Transverse colon (tissue), 4 donors: ENCODE data around the gene EIF5AL1. TPM values are rescaled to one million over a fixed set of nuclear protein-coding genes. Genes with fewer than 3 reads are reported as not detected.
"Not testable (repeated sequence)": the region's sequence is repeated elsewhere in the genome, so short reads cannot be mapped to it uniquely, and the experiment has no call there.

Experiments
- DNase-seq: peaks from one replicate; pipeline ENCODE4 v3.0.0-alpha.2; 2019
- H3K27ac ChIP-seq, 4 donors: fragments of 200-600 bp; sonication (generic); 2 replicates each; pipeline ENCODE4 v1.5.1; 2016 to 2018; ENCODE audit warnings: inconsistent platforms in 4 of 4
- H3K27me3 ChIP-seq: fragments of 200-600 bp; sonication (generic); 2 replicates; pipeline ENCODE4 v1.5.1; 2017; ENCODE audit warnings: inconsistent platforms
- H3K36me3 ChIP-seq, 4 donors: fragments of 200-600 bp; sonication (generic); 2 replicates each; pipeline ENCODE4 v1.5.1; 2017 to 2019; ENCODE audit warnings: inconsistent platforms in 4 of 4
- H3K4me1 ChIP-seq, 4 donors: fragments of 200-600 bp; sonication (generic); 2 replicates each; pipeline ENCODE4 v1.5.1; 2017 to 2020; ENCODE audit warnings: inconsistent platforms in 4 of 4
- H3K4me3 ChIP-seq, 4 donors: fragments of 200-600 bp; sonication (generic); 1 replicate in 1 of 4; 2 replicates in 3 of 4; pipeline versions ENCODE4 v1.5.1 to v1.6.1; 2017 to 2019; ENCODE audit warnings: inconsistent platforms in 4 of 4
- H3K9me3 ChIP-seq, 2 donors: fragments of 200-600 bp; sonication (generic); 2 replicates each; pipeline ENCODE4 v1.5.1; 2017 to 2019; ENCODE audit warnings: inconsistent platforms in 2 of 2
- EP300 ChIP-seq: sonication (generic); formaldehyde crosslinking; IDR thresholded peaks from one replicate; pipeline ENCODE4 v1.6.1; 2017; ENCODE audit warnings: antibody characterized with exemption, low read depth
- POLR2A ChIP-seq: fragments of 450-650 bp; IDR thresholded peaks from one replicate; pipeline ENCODE4 v1.6.1; 2016; ENCODE audit warnings: antibody characterized with exemption, mild to moderate bottlenecking, moderate library complexity
- POLR2AphosphoS5 ChIP-seq, 3 donors: sonication (generic); formaldehyde crosslinking; IDR thresholded peaks; one replicate each; pipeline ENCODE4 v1.6.1; 2016; ENCODE audit warnings: antibody characterized with exemption in 3 of 3
- WGBS, 2 donors: methylation state at CpG; one replicate each; pipeline ENCODE4 v1.1.5; 2018; ENCODE audit warnings: low coverage in 1 of 2; 5-methylcytosine and 5-hydroxymethylcytosine counted together
- in situ Hi-C, 4 donors: fragments of 200-750 bp; cut with MboI; loops; one replicate each; pipeline versions ENCODE4 v1.15.0 to v1.15.1; 2017; ENCODE audit warnings: low sequenced_read_pairs in 3 of 4, low pct_ligation_motif_present in 1 of 4, low pct_unique_long_range_greater_than_20kb in 1 of 4
- intact Hi-C: fragments of 100-400 bp; cut with DNase I; formaldehyde crosslinking; loops from one replicate; pipeline ENCODE4 v1.15.1; 2023; ENCODE audit warnings: low total_unique reads
- total RNA-seq, 4 donors: library from RNA; depleted of rRNA; stranded (reverse); fragments of >200 nt; gene quantifications; one replicate each; pipeline ENCODE4 v1.1.0, GENCODE V29; 2016
- TF ChIP-seq, protein P1 (sequence below), 5 experiments: fragments of 200-600 bp in 3 of 5; fragments of 450-650 bp in 2 of 5; sonication (generic) in 3 of 5; IDR thresholded peaks; 1 replicate in 2 of 5; 2 replicates in 3 of 5; pipeline ENCODE4 v1.5.1; 2016 to 2017; ENCODE audit warnings: antibody characterized with exemption in 5 of 5, inconsistent platforms in 3 of 5, mild to moderate bottlenecking in 2 of 5, moderate library complexity in 1 of 5

Gene EIF5AL1
- total RNA-seq, 4 donors from 2014 or later, result 0.16 to 0.27 TPM; not detected in 2

DNA sequence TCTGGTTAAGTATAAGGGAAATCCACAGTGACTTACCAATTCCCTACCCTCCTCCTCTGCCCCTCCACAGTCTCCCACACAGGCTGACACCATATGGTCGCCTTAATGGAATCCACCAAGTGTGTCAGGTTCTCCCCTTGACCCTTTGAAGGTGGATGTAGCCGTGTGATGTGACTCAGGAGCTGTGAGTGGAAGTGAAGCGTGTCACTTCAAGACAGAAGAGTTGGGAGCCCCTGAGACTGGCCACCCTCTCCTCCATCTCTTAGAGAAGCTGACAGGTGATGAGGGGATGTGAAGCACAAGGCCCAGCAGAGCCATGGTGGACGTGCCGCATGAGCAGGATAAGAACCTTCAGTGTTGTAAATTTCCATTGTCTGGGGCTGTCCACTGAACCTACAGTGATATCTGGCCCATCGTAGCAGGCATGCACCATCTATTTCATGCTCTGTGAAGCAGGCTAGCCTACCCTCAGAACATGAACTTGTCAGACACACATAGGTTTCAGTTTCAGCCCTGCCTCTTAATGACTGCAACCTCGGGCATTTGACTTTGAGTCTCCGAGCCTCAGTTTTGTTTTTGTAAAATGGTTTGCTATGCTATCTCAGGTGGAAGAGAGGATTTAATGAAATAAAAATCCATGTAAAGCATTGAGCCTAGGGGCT is 12.8 kb downstream of the EIF5AL1 start:
- H3K36me3 ChIP-seq, H3K27ac ChIP-seq, H3K27me3 ChIP-seq, H3K4me3 ChIP-seq, intact Hi-C loops, H3K4me1 ChIP-seq, H3K9me3 ChIP-seq, DNase-seq, in situ Hi-C loops: not testable (repeated sequence)
- 72% methylated on average over 6 of the region's 8 CpGs; no CpG with 5 or more reads in 1 of the 2 donors for WGBS, 2 donors

DNA sequence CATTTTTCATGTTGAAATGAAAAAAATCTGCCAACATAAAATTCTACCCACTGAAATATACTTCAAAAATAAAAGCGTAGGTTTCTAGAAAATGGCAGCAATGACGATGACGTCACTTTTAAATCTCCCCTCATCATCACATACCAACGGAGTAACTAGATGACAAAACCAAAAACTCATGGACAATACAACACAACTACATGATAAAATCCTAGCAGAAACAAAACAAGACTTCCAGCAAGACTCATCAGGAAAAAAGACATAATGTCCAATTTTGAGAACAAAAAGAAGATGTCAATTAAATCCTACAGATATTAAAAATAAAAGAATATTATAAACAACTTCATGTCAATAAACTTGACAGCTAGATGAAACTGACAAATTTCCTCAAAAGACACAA is 15.9 kb downstream of the EIF5AL1 start:
- H3K27ac ChIP-seq, in situ Hi-C loops, H3K4me1 ChIP-seq, intact Hi-C loops, H3K36me3 ChIP-seq, H3K4me3 ChIP-seq, H3K27me3 ChIP-seq, H3K9me3 ChIP-seq, DNase-seq: not testable (repeated sequence)
- WGBS, 2 donors, result 86% methylated on average over 4 of the region's 4 CpGs; no CpG with 5 or more reads in 1 of the 2 donors

DNA sequence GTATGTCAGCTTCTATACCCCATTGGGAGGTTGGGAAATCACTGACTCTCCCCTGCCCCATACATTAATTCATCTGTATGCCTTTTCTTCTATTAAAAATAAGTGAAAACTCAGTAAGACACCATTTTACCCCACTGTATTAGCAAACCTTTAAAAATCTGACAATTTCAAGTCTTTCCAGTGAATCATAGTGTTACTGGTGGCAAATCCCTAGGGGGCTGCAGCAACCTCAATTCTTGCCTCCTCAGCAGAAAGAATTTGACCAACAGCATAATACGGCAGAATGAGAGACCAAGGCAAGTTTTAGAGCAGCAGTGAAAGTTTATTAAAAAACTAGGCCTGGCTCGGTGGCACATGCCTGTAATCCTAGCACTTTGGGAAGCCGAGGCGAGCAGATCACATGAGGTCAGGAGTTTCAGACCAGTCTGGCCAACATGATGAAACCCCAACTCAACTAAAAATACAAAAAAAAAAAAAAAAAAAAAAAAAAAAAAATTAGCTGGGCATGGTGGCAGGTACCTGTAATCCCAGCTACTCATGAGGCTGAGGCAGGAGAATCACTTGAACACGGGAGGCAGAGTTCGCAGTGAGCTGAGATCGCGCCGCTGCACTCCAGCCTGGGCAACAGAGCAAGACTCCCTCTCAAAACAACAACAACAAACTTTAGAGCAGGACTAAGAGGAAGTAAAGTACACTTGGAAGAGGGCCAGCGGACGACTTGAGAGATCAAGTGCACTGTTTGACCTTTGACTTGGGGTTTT is 21.0 kb downstream of the EIF5AL1 start:
- H3K4me1 ChIP-seq, H3K9me3 ChIP-seq, intact Hi-C loops, H3K4me3 ChIP-seq, H3K27me3 ChIP-seq, H3K36me3 ChIP-seq, in situ Hi-C loops, H3K27ac ChIP-seq, DNase-seq: not testable (repeated sequence)
- WGBS, 2 donors, result 67 to 88% methylated on average over 1 to 4 of the region's 11 CpGs

DNA sequence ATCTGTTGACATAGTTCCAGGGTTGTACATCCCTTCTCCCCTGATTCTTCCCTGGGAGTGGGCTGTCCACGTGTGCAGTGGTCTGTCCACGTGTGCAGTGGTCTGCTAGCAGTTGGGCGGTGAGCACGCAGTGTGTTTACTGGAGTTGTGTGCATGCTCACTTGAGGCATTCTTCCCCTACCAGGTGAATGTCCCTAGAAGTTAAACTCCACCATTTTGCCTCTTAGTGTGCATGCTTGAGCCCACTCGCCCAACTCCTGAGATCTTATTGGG is 21.5 kb downstream of the EIF5AL1 start:
- in situ Hi-C loops, DNase-seq, H3K9me3 ChIP-seq, H3K27ac ChIP-seq, H3K27me3 ChIP-seq, H3K4me1 ChIP-seq, H3K4me3 ChIP-seq, intact Hi-C loops, H3K36me3 ChIP-seq: not testable (repeated sequence)
- no CpG with 5 or more reads among the region's 5 CpGs for WGBS, 2 donors

DNA sequence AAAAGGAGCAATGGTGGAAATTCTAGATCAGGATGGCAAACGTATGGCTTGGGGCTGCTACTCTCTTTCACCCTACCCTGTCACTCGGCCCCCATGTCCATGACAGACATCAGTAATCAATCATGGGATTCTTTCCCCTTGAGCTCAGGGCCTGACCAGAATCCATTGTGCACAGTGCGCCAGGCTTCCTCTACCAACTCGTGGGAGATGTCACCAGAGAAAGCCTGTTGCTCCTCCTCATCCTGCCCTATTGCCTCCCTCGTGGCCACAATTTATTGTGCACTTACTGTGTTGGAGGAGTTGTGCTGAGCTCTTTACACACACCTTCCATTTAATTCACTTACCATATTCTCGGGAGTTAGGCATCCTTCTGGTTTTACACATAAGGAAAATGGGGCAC is 26.0 kb downstream of the EIF5AL1 start:
- intact Hi-C loops, H3K27ac ChIP-seq, H3K36me3 ChIP-seq, H3K4me1 ChIP-seq, H3K4me3 ChIP-seq, H3K27me3 ChIP-seq, in situ Hi-C loops, DNase-seq, H3K9me3 ChIP-seq: not testable (repeated sequence)
- 80 to 94% methylated on average over 4 to 6 of the region's 6 CpGs for WGBS, 2 donors

DNA sequence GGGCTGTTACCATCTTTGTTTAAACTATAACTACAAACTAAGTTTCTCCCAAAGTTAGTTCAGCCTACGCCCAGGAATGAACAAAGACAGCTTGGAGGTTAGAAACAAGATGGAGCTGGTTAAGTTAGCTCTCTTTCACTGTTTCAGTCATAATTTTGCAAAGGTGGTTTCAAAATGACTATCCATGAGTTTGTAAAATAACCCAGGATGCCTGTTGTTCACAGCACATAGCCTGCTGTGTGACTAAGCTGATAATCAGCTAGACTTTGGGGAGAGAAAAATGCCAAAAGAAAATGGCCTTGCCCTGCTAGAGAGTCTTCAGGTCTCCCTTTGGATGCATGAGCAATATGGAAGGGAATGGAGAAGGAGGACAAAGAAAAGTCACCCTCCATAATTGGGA is 28.6 kb downstream of the EIF5AL1 start:
- intact Hi-C loops, H3K36me3 ChIP-seq, DNase-seq, H3K4me1 ChIP-seq, in situ Hi-C loops, H3K27ac ChIP-seq, H3K9me3 ChIP-seq, H3K4me3 ChIP-seq, H3K27me3 ChIP-seq: not testable (repeated sequence)
- WGBS, 2 donors, result 62 to 80% methylated on average over 1 of the region's 1 CpG

DNA sequence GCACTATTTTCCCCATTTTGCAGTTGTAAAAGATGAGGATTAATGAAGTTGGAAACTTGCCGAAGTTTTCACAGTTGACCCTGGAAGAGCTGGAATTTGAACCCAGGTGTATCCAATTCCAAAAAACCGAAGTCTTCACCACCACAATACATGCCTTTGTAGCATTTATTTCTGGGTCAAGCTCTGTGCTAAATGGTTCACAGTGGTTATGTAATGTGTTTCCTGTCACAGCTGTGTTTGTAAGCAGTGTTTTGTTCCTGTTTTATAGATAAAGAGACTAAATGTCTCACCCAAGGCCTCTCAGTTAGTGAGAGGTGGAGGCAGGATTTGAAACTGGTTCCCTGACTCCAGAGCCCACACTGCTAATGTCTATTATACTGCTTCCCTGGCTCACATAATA is 30.3 kb downstream of the EIF5AL1 start:
- WGBS, 2 donors, result 45 to 52% methylated on average over 2 of the region's 2 CpGs
- Histone ChIP-seq H3K4me1 (no peaks in the 10 kb centered on the region), H3K27ac (no peak overlapping the region), H3K4me3 (no peak overlapping the region), H3K27me3 (no peaks in the 10 kb centered on the region), H3K36me3 (no peaks in the 10 kb centered on the region), H3K9me3 (no peaks in the 10 kb centered on the region)
- TF ChIP-seq POLR2A, result no peak
- TF ChIP-seq, protein P1, sequence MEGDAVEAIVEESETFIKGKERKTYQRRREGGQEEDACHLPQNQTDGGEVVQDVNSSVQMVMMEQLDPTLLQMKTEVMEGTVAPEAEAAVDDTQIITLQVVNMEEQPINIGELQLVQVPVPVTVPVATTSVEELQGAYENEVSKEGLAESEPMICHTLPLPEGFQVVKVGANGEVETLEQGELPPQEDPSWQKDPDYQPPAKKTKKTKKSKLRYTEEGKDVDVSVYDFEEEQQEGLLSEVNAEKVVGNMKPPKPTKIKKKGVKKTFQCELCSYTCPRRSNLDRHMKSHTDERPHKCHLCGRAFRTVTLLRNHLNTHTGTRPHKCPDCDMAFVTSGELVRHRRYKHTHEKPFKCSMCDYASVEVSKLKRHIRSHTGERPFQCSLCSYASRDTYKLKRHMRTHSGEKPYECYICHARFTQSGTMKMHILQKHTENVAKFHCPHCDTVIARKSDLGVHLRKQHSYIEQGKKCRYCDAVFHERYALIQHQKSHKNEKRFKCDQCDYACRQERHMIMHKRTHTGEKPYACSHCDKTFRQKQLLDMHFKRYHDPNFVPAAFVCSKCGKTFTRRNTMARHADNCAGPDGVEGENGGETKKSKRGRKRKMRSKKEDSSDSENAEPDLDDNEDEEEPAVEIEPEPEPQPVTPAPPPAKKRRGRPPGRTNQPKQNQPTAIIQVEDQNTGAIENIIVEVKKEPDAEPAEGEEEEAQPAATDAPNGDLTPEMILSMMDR (IDR thresholded peaks at IDR 0.05), result no peak
- no peak for TF ChIP-seq EP300
- no peak for TF ChIP-seq POLR2AphosphoS5 (IDR thresholded peaks at IDR 0.05)
- intact Hi-C loops (no loop called here), in situ Hi-C loops (no loop called here)
- no peak for DNase-seq

DNA sequence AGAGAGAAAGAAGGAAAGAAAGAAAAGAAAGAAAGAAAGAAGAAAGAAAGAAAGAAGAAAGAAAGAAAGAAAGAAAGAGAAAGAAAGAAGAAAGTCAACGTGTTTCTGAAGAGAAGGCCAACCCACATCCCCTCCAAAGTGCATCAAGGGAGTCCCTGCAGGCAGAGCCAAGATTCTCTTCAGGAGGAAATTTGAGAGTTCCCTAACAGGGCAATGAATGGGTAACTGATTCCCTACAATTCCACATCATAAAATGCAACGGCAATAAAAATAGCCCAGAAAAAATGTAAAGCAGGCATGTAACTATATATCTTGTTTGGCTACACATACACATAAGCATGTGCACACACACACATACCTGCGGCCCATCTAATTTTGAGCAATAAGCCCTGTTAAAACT is 32.1 kb downstream of the EIF5AL1 start:
- H3K4me1 ChIP-seq, H3K27me3 ChIP-seq, H3K9me3 ChIP-seq, intact Hi-C loops, H3K27ac ChIP-seq, in situ Hi-C loops, DNase-seq, H3K36me3 ChIP-seq, H3K4me3 ChIP-seq: not testable (repeated sequence)
- WGBS, 2 donors, result 27 to 66% methylated on average over 2 to 3 of the region's 3 CpGs

DNA sequence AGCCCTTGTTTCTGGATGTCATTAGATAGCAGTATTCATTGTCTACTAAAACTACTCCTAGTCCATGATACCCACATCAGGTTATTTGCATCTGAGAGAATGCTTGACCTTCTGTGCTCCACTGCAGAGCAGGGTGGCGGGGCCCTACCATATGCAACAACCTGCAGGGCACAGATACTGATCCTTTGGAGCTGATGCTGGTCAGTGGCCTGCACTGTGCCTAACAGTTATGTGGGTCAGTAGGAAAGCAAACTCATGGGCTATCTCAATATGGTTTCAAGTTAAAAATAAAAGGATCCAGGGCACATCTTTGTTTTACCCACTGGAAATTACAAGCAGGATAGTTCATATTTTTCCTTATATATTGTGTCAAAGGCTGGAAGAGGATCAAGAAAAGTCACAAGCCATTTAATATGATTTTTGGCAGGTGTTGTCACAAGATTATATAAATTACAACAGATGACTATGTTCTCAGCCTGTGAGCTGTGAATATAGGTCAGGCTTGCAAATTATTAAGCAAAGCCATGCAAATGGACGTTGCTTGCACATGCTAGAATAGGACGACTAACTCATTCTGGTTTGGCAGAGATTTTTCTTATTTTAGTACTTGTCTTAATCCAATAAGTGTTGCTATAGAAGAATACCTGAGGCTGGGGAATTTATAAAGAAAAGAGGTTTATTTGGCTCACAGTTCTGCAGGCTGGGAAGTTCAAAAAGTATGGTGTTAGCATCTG is 32.8 kb downstream of the EIF5AL1 start:
- H3K4me1 ChIP-seq, H3K36me3 ChIP-seq, H3K4me3 ChIP-seq, intact Hi-C loops, in situ Hi-C loops, H3K27me3 ChIP-seq, H3K9me3 ChIP-seq, H3K27ac ChIP-seq, DNase-seq: not testable (repeated sequence)
- 40 to 74% methylated on average over 1 to 3 of the region's 3 CpGs for WGBS, 2 donors
